HCT116 (cell line): ENCODE results near the gene SPATA17. TPM values are rescaled to one million over a fixed set of nuclear protein-coding genes. Genes with fewer than 3 reads are reported as not detected.

Experiments
- ATAC-seq: fragments of 200-7000 bp; cut with Tn5 transposase; 2 replicates; pipeline ENCODE4 v1.9.1; 2020; ENCODE audit warnings: mild to moderate bottlenecking, moderate library complexity
- BruUV-seq: library from RNA; stranded (reverse); fragments of 400-500 nt; replicated peaks from 2 replicates; lab custom pipeline; 2021; lab: Mats Ljungman, UMichigan
- CTCF ChIA-PET: fragments of 300-600 bp; sonication (Branson Sonifier 250); formaldehyde crosslinking; loops from one replicate; lab custom pipeline; 2021; ENCODE audit warnings: antibody characterized with exemption; lab: Charles Lee
- POLR2A ChIA-PET: fragments of 300-600, 350-600 bp; sonication (Branson Sonifier 250); formaldehyde crosslinking; loops from one replicate; lab custom pipeline; 2021; ENCODE audit warnings: antibody characterized with exemption; lab: Charles Lee
- RAD21 ChIA-PET, 2 experiments: fragments of 300-600 bp; sonication (Branson Sonifier 250); formaldehyde crosslinking; loops; one replicate each; lab custom pipeline; 2023; ENCODE audit warnings: low total read pairs in 2 of 2; ENCODE audit not compliant: uncharacterized antibody in 2 of 2, unreplicated experiment in 2 of 2, low non-redundant PET in 1 of 2; lab: Charles Lee
- DNase-seq: peaks from one replicate; pipeline ENCODE4 v3.0.0-alpha.2; 2010; ENCODE audit warnings: low read depth, low spot score
- H2AFZ ChIP-seq: fragments of 200-600 bp; shearing (Covaris generic), sonication (generic); 2 replicates; pipeline ENCODE4 v1.6.1; 2017; ENCODE audit warnings: low read depth, mixed run types, mixed read lengths, antibody characterized with exemption, low read length; ENCODE audit not compliant: poor library complexity, severe bottlenecking
- H3K27ac ChIP-seq: 2 replicates; pipeline ENCODE4 v1.5.1; 2012; ENCODE audit warnings: low read depth, low read length
- H3K27me3 ChIP-seq: fragments of 200-600 bp; sonication (generic); 2 replicates; pipeline ENCODE4 v1.6.1; 2016; ENCODE audit warnings: mixed run types, low read length, mixed read lengths; ENCODE audit not compliant: insufficient read depth
- H3K36me3 ChIP-seq, 2 experiments: fragments of 200-500 bp in 1 of 2; fragments of 200-600 bp in 1 of 2; sonication (Bioruptor generic) in 1 of 2; sonication (generic) in 1 of 2; 2 replicates each; pipeline versions ENCODE4 v1.5.1 to v1.6.1; 2014 to 2016; ENCODE audit warnings: low read length in 2 of 2, inconsistent platforms in 1 of 2, mixed read lengths in 1 of 2, mixed run types in 1 of 2; ENCODE audit not compliant: insufficient read depth in 2 of 2, control insufficient read depth in 1 of 2
- H3K4me1 ChIP-seq, 2 experiments: fragments of 200-600 bp in 1 of 2; sonication (generic) in 1 of 2; 2 replicates each; pipeline versions ENCODE4 v1.5.1 to v1.6.1; 2012 to 2017; ENCODE audit warnings: low read length in 2 of 2, inconsistent platforms in 1 of 2, mild to moderate bottlenecking in 1 of 2, mixed read lengths in 1 of 2, mixed run types in 1 of 2, moderate library complexity in 1 of 2; ENCODE audit not compliant: insufficient read depth in 2 of 2, control insufficient read depth in 1 of 2
- H3K4me2 ChIP-seq: fragments of 200-600 bp; sonication (generic); 2 replicates; pipeline ENCODE4 v1.6.1; 2017; ENCODE audit warnings: mixed run types, low read length, mixed read lengths
- H3K4me3 ChIP-seq, 2 experiments: fragments of 200-600 bp in 1 of 2; sonication (generic) in 1 of 2; replicated peaks in 1 of 2; 2 replicates each; pipeline ENCODE4 v1.5.1; 2011 to 2016; ENCODE audit warnings: low read length in 2 of 2, control low read depth in 1 of 2, low read depth in 1 of 2, mild to moderate bottlenecking in 1 of 2, mixed read lengths in 1 of 2, mixed run types in 1 of 2
- H3K79me2 ChIP-seq: fragments of 200-600 bp; sonication (generic); 2 replicates; pipeline ENCODE4 v1.6.1; 2017; ENCODE audit warnings: mild to moderate bottlenecking, mixed run types, low read length, moderate library complexity, mixed read lengths; ENCODE audit not compliant: insufficient read depth
- H3K9ac ChIP-seq: fragments of 200-600 bp; sonication (generic); 2 replicates; pipeline ENCODE4 v1.6.1; 2016; ENCODE audit warnings: low read length, mixed read lengths
- H3K9me2 ChIP-seq: fragments of 200-600 bp; sonication (generic), shearing (Covaris generic); 2 replicates; pipeline ENCODE4 v1.6.1; 2017; ENCODE audit warnings: mixed run types, mild to moderate bottlenecking, moderate library complexity; ENCODE audit not compliant: insufficient read depth
- H3K9me3 ChIP-seq, 2 experiments: fragments of 200-500 bp in 1 of 2; fragments of 200-600 bp in 1 of 2; sonication (Bioruptor generic) in 1 of 2; sonication (generic) in 1 of 2; 2 replicates each; pipeline ENCODE4 v1.6.1; 2014 to 2017; ENCODE audit warnings: low read length in 2 of 2, mixed read lengths in 2 of 2, inconsistent platforms in 1 of 2, low read depth in 1 of 2, mild to moderate bottlenecking in 1 of 2, mixed run types in 1 of 2, moderate library complexity in 1 of 2; ENCODE audit not compliant: control insufficient read depth in 1 of 2, insufficient read depth in 1 of 2
- H4K20me1 ChIP-seq: fragments of 200-600 bp; sonication (generic), shearing (Covaris generic); 2 replicates; pipeline ENCODE4 v1.6.1; 2017; ENCODE audit warnings: mixed run types, mild to moderate bottlenecking, moderate library complexity; ENCODE audit not compliant: insufficient read depth
- CBX3 ChIP-seq: IDR thresholded peaks from 2 replicates; pipeline ENCODE4 v1.6.1; 2012; ENCODE audit warnings: low read depth
- CEBPB ChIP-seq: IDR thresholded peaks from 2 replicates; pipeline ENCODE4 v1.6.1; 2012; ENCODE audit warnings: low read depth
- CTCF ChIP-seq, 3 experiments: fragments of 200-600 bp in 1 of 3; sonication (generic) in 1 of 3; IDR thresholded peaks in 2 of 3; conservative IDR thresholded peaks in 1 of 3; 2 replicates each; pipeline ENCODE4 v1.5.1; 2012 to 2017; ENCODE audit warnings: low read depth in 2 of 3, low read length in 2 of 3, antibody characterized with exemption in 1 of 3, borderline replicate concordance in 1 of 3, control low read depth in 1 of 3, mild to moderate bottlenecking in 1 of 3, mixed read lengths in 1 of 3, mixed run types in 1 of 3, moderate library complexity in 1 of 3; ENCODE audit not compliant: insufficient read depth in 1 of 3
- EGR1 ChIP-seq: IDR thresholded peaks from 2 replicates; pipeline ENCODE4 v1.6.1; 2012; ENCODE audit warnings: low read depth
- ELF1 ChIP-seq: IDR thresholded peaks from 2 replicates; pipeline ENCODE4 v1.6.1; 2012; ENCODE audit warnings: low read depth, borderline replicate concordance
- EZH2 ChIP-seq: fragments of 200-600 bp; sonication (generic); IDR thresholded peaks from 2 replicates; pipeline ENCODE4 v1.6.1; 2017; ENCODE audit warnings: antibody characterized with exemption, mixed run types
- JUND ChIP-seq: IDR thresholded peaks from 2 replicates; pipeline ENCODE4 v1.6.1; 2012
- POLR2AphosphoS5 ChIP-seq: IDR thresholded peaks from 2 replicates; pipeline ENCODE4 v1.6.1; 2011; ENCODE audit warnings: mild to moderate bottlenecking, low read depth, low read length, moderate library complexity
- RAD21 ChIP-seq: IDR thresholded peaks from 2 replicates; pipeline ENCODE4 v1.6.1; 2012; ENCODE audit warnings: low read depth, mild to moderate bottlenecking
- REST ChIP-seq: IDR thresholded peaks from 2 replicates; pipeline ENCODE4 v1.6.1; 2012; ENCODE audit warnings: low read depth
- SIN3A ChIP-seq: IDR thresholded peaks from 2 replicates; pipeline ENCODE4 v1.6.1; 2012; ENCODE audit warnings: low read depth
- SP1 ChIP-seq: IDR thresholded peaks from 2 replicates; pipeline ENCODE4 v1.6.1; 2012; ENCODE audit warnings: low read depth
- TCF7L2 ChIP-seq: IDR thresholded peaks from 2 replicates; pipeline ENCODE4 v1.7.0; 2011; ENCODE audit warnings: borderline replicate concordance, inconsistent platforms; ENCODE audit not compliant: insufficient read depth, insufficient read length; ENCODE audit errors: extremely low read depth
- ZBTB33 ChIP-seq: IDR thresholded peaks from 2 replicates; pipeline ENCODE4 v1.6.1; 2011; ENCODE audit warnings: mild to moderate bottlenecking, low read length, moderate library complexity; ENCODE audit not compliant: insufficient replicate concordance; ENCODE audit errors: extremely low read depth
- ZFX ChIP-seq: fragments of 450-650 bp; IDR thresholded peaks from 2 replicates; pipeline ENCODE4 v1.6.1; 2017
- ZNF274 ChIP-seq: fragments of 200-500 bp; sonication (Bioruptor generic); IDR thresholded peaks from 2 replicates; pipeline ENCODE4 v1.6.1; 2014; ENCODE audit warnings: mild to moderate bottlenecking, low read depth, low read length, inconsistent platforms
- intact Hi-C: fragments of 100-400 bp; cut with micrococcal nuclease; formaldehyde crosslinking; loops from 2 replicates; pipeline ENCODE4 v1.10.0; 2022
- total RNA-seq: library from RNA; stranded (reverse); gene quantifications from one replicate; pipeline ENCODE4 v1.2.1, GENCODE V29; 2021; ENCODE audit not compliant: unreplicated experiment
- TF ChIP-seq, protein P1 (sequence below): IDR thresholded peaks from 2 replicates; pipeline ENCODE4 v1.6.1; 2012
- TF ChIP-seq, protein P2 (sequence below): IDR thresholded peaks from 2 replicates; pipeline ENCODE4 v1.6.1; 2012

Gene SPATA17
- total RNA-seq, 1 experiment from 2014 or later, result 2.5 TPM

- ChIA-PET POLR2A (no interaction called here), CTCF (no interaction called here), RAD21 (no interaction called here)
- no peak overlapping the region for H3K9ac ChIP-seq
- peaks cover 10% of the 10 kb centered on the region; the same call in 1 of the 2 replicates for H3K27me3 ChIP-seq
- no peak overlapping the region for H3K4me2 ChIP-seq
- H3K36me3 ChIP-seq, result no peaks in the 10 kb centered on the region
- no peaks in the 10 kb centered on the region for H3K9me3 ChIP-seq
- H3K79me2 ChIP-seq, result no peaks in the 10 kb centered on the region
- ATAC-seq, result no peak
- BruUV-seq, result no TSS peak
- no peaks in the 10 kb centered on the region for H3K4me1 ChIP-seq
- no peaks in the 10 kb centered on the region for H3K9me2 ChIP-seq
- H3K27ac ChIP-seq, result no peak overlapping the region
- DNase-seq, result no peak
- H4K20me1 ChIP-seq, result no peaks in the 10 kb centered on the region
- intact Hi-C loops, result no loop called here
- no peak for TF ChIP-seq ELF1
- TF ChIP-seq ZBTB33, result no peak
- no peak for TF ChIP-seq SP1
- no peak for TF ChIP-seq EZH2
- TF ChIP-seq EGR1, result no peak
- no peak for TF ChIP-seq JUND
- TF ChIP-seq, protein P1, sequence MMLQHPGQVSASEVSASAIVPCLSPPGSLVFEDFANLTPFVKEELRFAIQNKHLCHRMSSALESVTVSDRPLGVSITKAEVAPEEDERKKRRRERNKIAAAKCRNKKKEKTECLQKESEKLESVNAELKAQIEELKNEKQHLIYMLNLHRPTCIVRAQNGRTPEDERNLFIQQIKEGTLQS, result no peak
- no peak for TF ChIP-seq CEBPB
- TF ChIP-seq POLR2AphosphoS5, result no peak
- no peak for TF ChIP-seq ZFX
- no peak for TF ChIP-seq TCF7L2
- TF ChIP-seq ZNF274, result no peak
- TF ChIP-seq RAD21, result no peak
- TF ChIP-seq SIN3A, result no peak
- TF ChIP-seq REST, result no peak
- TF ChIP-seq CTCF (IDR thresholded peaks at IDR 0.05 in 2 of 3, conservative IDR thresholded peaks at IDR 0.05 in 1 of 3; ENCODE audit: borderline replicate concordance in 1 of 3, insufficient read depth in 1 of 3, low read depth in 2 of 3, low read length in 2 of 3), result no peak
- TF ChIP-seq, protein P2, sequence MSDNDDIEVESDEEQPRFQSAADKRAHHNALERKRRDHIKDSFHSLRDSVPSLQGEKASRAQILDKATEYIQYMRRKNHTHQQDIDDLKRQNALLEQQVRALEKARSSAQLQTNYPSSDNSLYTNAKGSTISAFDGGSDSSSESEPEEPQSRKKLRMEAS, result no peak
- no peak for TF ChIP-seq CBX3
- H3K4me3 ChIP-seq, result no peak overlapping the region
- no peak overlapping the region for H2AFZ ChIP-seq
Measured at GRCh38 chr1:217888328-217888727, 257.2 kb downstream of the SPATA17 start.
